A549 (cell line): ENCODE measurements around the gene APOM. TPM values are rescaled to one million over a fixed set of nuclear protein-coding genes. Genes with fewer than 3 reads are reported as not detected.

Source experiments
- ATAC-seq, 2 experiments: fragments of 200-7000 bp in 1 of 2; fragments of >200 bp in 1 of 2; cut with Nextera tagmentation in 1 of 2; cut with Tn5 transposase in 1 of 2; 3 replicates each; pipeline versions ENCODE4 v1.8.0 to v1.9.1; 2018 to 2020; ENCODE audit warnings: mild to moderate bottlenecking in 1 of 2, moderate library complexity in 1 of 2
- CTCF ChIA-PET: fragments of 300-600 bp; sonication (Branson Sonifier 250); formaldehyde crosslinking; extraction: SDS; loops from one replicate; lab custom pipeline; 2021; ENCODE audit warnings: antibody characterized with exemption, inconsistent platforms; lab: Yijun Ruan, JAX
- POLR2A ChIA-PET: fragments of 350-600 bp; formaldehyde crosslinking; extraction: SDS; loops from one replicate; lab custom pipeline; 2021; ENCODE audit warnings: antibody characterized with exemption, inconsistent platforms; lab: Yijun Ruan, JAX
- DNase-seq, 2 experiments: peaks; one replicate each; pipeline versions ENCODE4 v3.0.0 to v3.0.0-alpha.2; 2011 to 2016; ENCODE audit warnings: low read depth in 1 of 2, low spot score in 1 of 2
- FAIRE-seq: peaks from 2 replicates; lab custom pipeline; 2011; peaks lifted over from hg19 to GRCh38; lab: Jason Lieb, UNC
- H3K27ac ChIP-seq, 2 experiments: fragments of >200 bp; sonication (Bioruptor Twin); formaldehyde crosslinking; 3 replicates each; pipeline ENCODE4 v1.5.1; 2016 to 2017
- H3K4me1 ChIP-seq: fragments of >200 bp; sonication (Bioruptor Twin); formaldehyde crosslinking; 3 replicates; pipeline ENCODE4 v1.6.1; 2016
- H3K4me2 ChIP-seq: fragments of >200 bp; sonication (Bioruptor Twin); formaldehyde crosslinking; 3 replicates; pipeline ENCODE4 v1.6.1; 2016
- H3K4me3 ChIP-seq: fragments of >200 bp; sonication (Bioruptor Twin); formaldehyde crosslinking; 3 replicates; pipeline ENCODE4 v1.5.1; 2016
- H3K9me3 ChIP-seq: fragments of >200 bp; sonication (Bioruptor Twin); formaldehyde crosslinking; 3 replicates; pipeline ENCODE4 v1.6.1; 2016
- ATOH8 ChIP-seq: fragments of 250-450 bp; sonication (Bioruptor Pico); IDR thresholded peaks from 2 replicates; pipeline ENCODE4 v1.5.0; 2020; ENCODE audit warnings: low read depth, mild to moderate bottlenecking, moderate library complexity
- BHLHE40 ChIP-seq: IDR thresholded peaks from 2 replicates; pipeline ENCODE4 v1.6.1; 2012; ENCODE audit warnings: low read depth, low read length, inconsistent platforms
- CBX8 ChIP-seq: fragments of 200-600 bp; sonication (generic); IDR thresholded peaks from 2 replicates; pipeline ENCODE4 v1.6.1; 2016
- CEBPB ChIP-seq, 2 experiments: fragments of >200 bp in 1 of 2; sonication (Bioruptor Twin) in 1 of 2; formaldehyde crosslinking in 1 of 2; IDR thresholded peaks; 2 replicates each; pipeline ENCODE4 v1.6.1; 2012 to 2016
- CHD2 ChIP-seq: fragments of 150-350 bp; IDR thresholded peaks from 2 replicates; pipeline ENCODE4 v1.6.1; 2014; ENCODE audit warnings: low read length; ENCODE audit not compliant: partially characterized antibody
- EHF ChIP-seq: fragments of 250-450 bp; sonication (Bioruptor Pico); IDR thresholded peaks from 2 replicates; pipeline ENCODE4 v1.5.0; 2020; ENCODE audit warnings: mild to moderate bottlenecking
- ESRRA ChIP-seq: fragments of 150-350 bp; IDR thresholded peaks from 2 replicates; pipeline ENCODE4 v1.6.1; 2014; ENCODE audit warnings: mild to moderate bottlenecking, low read length, borderline replicate concordance
- FOSL2 ChIP-seq, 2 experiments: fragments of 450-650 bp in 1 of 2; fragments of >200 bp in 1 of 2; sonication (Bioruptor Twin) in 1 of 2; formaldehyde crosslinking; IDR thresholded peaks; 2 replicates each; pipeline versions ENCODE4 v1.5.0 to v1.6.1; 2016 to 2020; ENCODE audit warnings: mild to moderate bottlenecking in 1 of 2, moderate library complexity in 1 of 2
- FOXS1 ChIP-seq: fragments of 250-450 bp; sonication (Bioruptor Pico); IDR thresholded peaks from 2 replicates; pipeline ENCODE4 v1.5.0; 2020; ENCODE audit warnings: mild to moderate bottlenecking, moderate library complexity
- HEYL ChIP-seq: fragments of 250-450 bp; sonication (Bioruptor Pico); IDR thresholded peaks from 2 replicates; pipeline ENCODE4 v1.8.0; 2021; ENCODE audit warnings: mild to moderate bottlenecking, moderate library complexity
- HMGXB4 ChIP-seq: fragments of 250-450 bp; sonication (Bioruptor Pico); IDR thresholded peaks from 2 replicates; pipeline ENCODE4 v1.5.0; 2021; ENCODE audit warnings: mild to moderate bottlenecking, moderate library complexity, borderline replicate concordance
- HOXA7 ChIP-seq: fragments of 250-450 bp; sonication (Bioruptor Pico); IDR thresholded peaks from 2 replicates; pipeline ENCODE4 v1.5.0; 2020; ENCODE audit warnings: mild to moderate bottlenecking, moderate library complexity
- JUN ChIP-seq, 2 experiments: fragments of >200 bp; sonication (Bioruptor Twin); formaldehyde crosslinking; IDR thresholded peaks; 2 replicates in 1 of 2; 3 replicates in 1 of 2; pipeline ENCODE4 v1.6.1; 2016 to 2017
- JUNB ChIP-seq: fragments of >200 bp; sonication (Bioruptor Twin); formaldehyde crosslinking; IDR thresholded peaks from 2 replicates; pipeline ENCODE4 v1.6.1; 2016
- MAX ChIP-seq: IDR thresholded peaks from 2 replicates; pipeline ENCODE4 v1.6.1; 2012
- MYC ChIP-seq: IDR thresholded peaks from 2 replicates; pipeline ENCODE4 v1.6.1; 2012; ENCODE audit warnings: mild to moderate bottlenecking, inconsistent platforms, low read length, improper control_type of control experiment, borderline replicate concordance
- NPAS2 ChIP-seq: fragments of 250-450 bp; sonication (Bioruptor Pico); IDR thresholded peaks from 2 replicates; pipeline ENCODE4 v1.8.0; 2022; ENCODE audit warnings: mild to moderate bottlenecking, moderate library complexity, borderline replicate concordance
- POLR2AphosphoS2 ChIP-seq: conservative IDR thresholded peaks from 2 replicates; pipeline ENCODE4 v1.6.1; 2012; ENCODE audit warnings: low read length, improper control_type of control experiment, inconsistent platforms
- RAD21 ChIP-seq, 2 experiments: fragments of >200 bp in 1 of 2; sonication (Bioruptor Twin) in 1 of 2; formaldehyde crosslinking in 1 of 2; IDR thresholded peaks in 1 of 2; conservative IDR thresholded peaks in 1 of 2; 2 replicates in 1 of 2; 3 replicates in 1 of 2; pipeline ENCODE4 v1.6.1; 2012 to 2018; ENCODE audit warnings: inconsistent platforms in 1 of 2
- RARB ChIP-seq: fragments of 250-450 bp; sonication (Bioruptor Pico); IDR thresholded peaks from 2 replicates; pipeline ENCODE4 v1.8.0; 2021; ENCODE audit warnings: mild to moderate bottlenecking, moderate library complexity
- RFX5 ChIP-seq: fragments of 450-650 bp; IDR thresholded peaks from 2 replicates; pipeline ENCODE4 v1.7.1; 2014; ENCODE audit warnings: antibody characterized with exemption, mild to moderate bottlenecking, moderate library complexity
- TP53 ChIP-seq: fragments of 250-450 bp; sonication (Bioruptor Pico); IDR thresholded peaks from 2 replicates; pipeline ENCODE4 v1.5.0; 2021; ENCODE audit warnings: mild to moderate bottlenecking, moderate library complexity
- ZFP36 ChIP-seq: fragments of 450-650 bp; IDR thresholded peaks from 2 replicates; pipeline ENCODE4 v1.6.1; 2014; ENCODE audit warnings: borderline replicate concordance; ENCODE audit not compliant: partially characterized antibody
- ZSCAN20 ChIP-seq: fragments of 250-450 bp; sonication (Bioruptor Pico); IDR thresholded peaks from 2 replicates; pipeline ENCODE4 v1.8.0; 2022; ENCODE audit warnings: mild to moderate bottlenecking, moderate library complexity
- WGBS: methylation state at CpG from one replicate; pipeline ENCODE4 v1.1.6; 2017; ENCODE audit errors: missing lambda C conversion rate; 5-methylcytosine and 5-hydroxymethylcytosine counted together
- polyA plus RNA-seq, 4 experiments: library from polyadenylated mRNA; depleted of rRNA in 3 of 4; stranded (reverse); fragments of >200 nt; fragmentation: RNase III in 1 of 4; extraction: RNeasy Plus Mini Kit Qiagen cat#74134 plus additional on column Dnase treatment in 1 of 4; gene quantifications; 2 replicates in 3 of 4; 3 replicates in 1 of 4; pipeline ENCODE4 v1.2.3, GENCODE V29; 2011 to 2017
- TF ChIP-seq, protein P1 (sequence below): fragments of 150-350 bp; IDR thresholded peaks from 2 replicates; pipeline ENCODE4 v1.6.1; 2014; ENCODE audit warnings: low read depth, mild to moderate bottlenecking, low read length

APOM gene
- polyA plus RNA-seq, 2 of the 4 experiments (the other 2 are of a cell fraction), result 1.5 to 2.6 TPM

DNA sequence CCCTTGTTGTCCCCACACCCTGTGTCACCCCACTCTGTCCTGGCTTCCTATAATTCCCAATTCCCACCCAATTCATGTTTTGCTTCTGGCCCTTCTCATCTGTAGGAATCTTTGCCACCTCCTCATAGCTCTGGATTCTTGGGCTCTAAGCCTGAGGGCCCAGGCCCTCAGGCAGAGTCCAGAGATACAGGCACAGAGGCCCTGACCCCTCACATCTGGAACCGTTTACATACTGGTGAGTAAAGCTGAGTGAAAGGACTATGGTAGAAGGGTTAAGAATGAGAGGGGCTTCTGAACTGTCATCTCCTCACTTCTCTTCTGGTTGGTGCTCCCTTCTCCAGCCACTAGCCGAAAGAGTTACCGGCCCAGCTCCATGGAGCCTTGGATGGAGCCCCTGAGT, 21.6 kb upstream of the APOM start:
- ChIA-PET POLR2A (no interaction called here), CTCF (interaction anchor here (0.7 to 2.2 kb wide), 3 partner anchors 9 to 87 kb away, joined by 3 to 8 read pairs (median 7); partner anchors contain the start of genes ATP6V1G2 and NFKBIL1)
- Histone ChIP-seq H3K4me2 (no peak overlapping the region), H3K9me3 (no peaks in the 10 kb centered on the region), H3K4me3 (no peak overlapping the region), H3K27ac (no peak overlapping the region), H3K4me1 (no peaks in the 10 kb centered on the region)
- no peak for DNase-seq
- no peak for FAIRE-seq
- TF ChIP-seq MAX, result no peak
- TF ChIP-seq HOXA7, result no peak
- no peak for TF ChIP-seq CEBPB (IDR thresholded peaks at IDR 0.05)
- no peak for TF ChIP-seq RAD21 (conservative IDR thresholded peaks at IDR 0.05 in 1 of 2, IDR thresholded peaks at IDR 0.05 in 1 of 2)
- no peak for TF ChIP-seq ESRRA
- TF ChIP-seq JUN (IDR thresholded peaks at IDR 0.05), result no peak
- TF ChIP-seq RARB (CRISPR knock-in tag), result no peak
- no peak for TF ChIP-seq RFX5
- TF ChIP-seq CBX8, result no peak
- no peak for TF ChIP-seq NPAS2 (CRISPR knock-in tag)
- TF ChIP-seq JUNB, result no peak
- TF ChIP-seq ZFP36, result no peak
- no peak for TF ChIP-seq BHLHE40
- no peak for TF ChIP-seq FOXS1 (CRISPR knock-in tag)
- no peak for TF ChIP-seq POLR2AphosphoS2
- TF ChIP-seq HEYL (CRISPR knock-in tag), result no peak
- TF ChIP-seq, protein P1, sequence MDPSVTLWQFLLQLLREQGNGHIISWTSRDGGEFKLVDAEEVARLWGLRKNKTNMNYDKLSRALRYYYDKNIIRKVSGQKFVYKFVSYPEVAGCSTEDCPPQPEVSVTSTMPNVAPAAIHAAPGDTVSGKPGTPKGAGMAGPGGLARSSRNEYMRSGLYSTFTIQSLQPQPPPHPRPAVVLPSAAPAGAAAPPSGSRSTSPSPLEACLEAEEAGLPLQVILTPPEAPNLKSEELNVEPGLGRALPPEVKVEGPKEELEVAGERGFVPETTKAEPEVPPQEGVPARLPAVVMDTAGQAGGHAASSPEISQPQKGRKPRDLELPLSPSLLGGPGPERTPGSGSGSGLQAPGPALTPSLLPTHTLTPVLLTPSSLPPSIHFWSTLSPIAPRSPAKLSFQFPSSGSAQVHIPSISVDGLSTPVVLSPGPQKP, result no peak
- TF ChIP-seq EHF, result no peak
- TF ChIP-seq ATOH8 (CRISPR knock-in tag), result no peak
- TF ChIP-seq TP53, result no peak
- ATAC-seq, result no peak
- WGBS, result 88% methylated on average over 3 of the region's 3 CpGs

DNA sequence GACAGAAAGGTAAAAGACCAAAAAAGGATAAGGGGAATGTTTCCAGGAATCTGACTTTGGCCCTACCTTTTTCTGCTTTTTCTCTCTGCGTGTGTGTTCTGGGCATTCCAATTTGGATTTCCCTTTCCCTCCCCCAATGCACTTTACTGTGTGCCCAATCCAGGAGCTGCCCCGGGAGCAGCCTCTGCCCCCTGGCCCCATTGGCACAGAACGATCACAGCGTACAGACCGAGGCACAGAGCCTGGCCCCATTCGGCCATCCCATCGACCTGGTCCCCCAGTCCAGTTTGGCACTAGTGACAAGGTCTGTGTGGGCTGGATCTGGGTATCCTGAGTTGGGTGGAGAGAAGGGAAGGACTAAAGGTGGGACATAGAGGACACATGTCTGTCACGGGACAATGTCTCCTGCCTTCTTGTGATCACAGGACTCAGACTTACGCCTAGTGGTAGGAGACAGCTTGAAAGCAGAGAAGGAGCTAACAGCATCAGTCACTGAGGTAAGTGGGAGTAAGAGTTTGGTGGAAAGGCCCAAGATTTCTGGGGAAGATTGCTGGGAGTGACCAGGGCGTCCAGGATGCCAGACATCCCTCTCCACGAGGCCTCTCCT, 20.6 kb upstream of the APOM start:
- TF ChIP-seq CHD2, result no peak
- TF ChIP-seq POLR2AphosphoS2, result no peak
- no peak for TF ChIP-seq ESRRA
- no peak for TF ChIP-seq ZSCAN20 (CRISPR knock-in tag)
- no peak for TF ChIP-seq JUN (IDR thresholded peaks at IDR 0.05)
- TF ChIP-seq NPAS2 (CRISPR knock-in tag), result no peak
- no peak for TF ChIP-seq MYC
- no peak for TF ChIP-seq FOSL2 (IDR thresholded peaks at IDR 0.05)
- no peak for TF ChIP-seq FOSL2 (CRISPR knock-in tag; IDR thresholded peaks at IDR 0.05)
- TF ChIP-seq, protein P1, result no peak
- TF ChIP-seq HMGXB4 (CRISPR knock-in tag), result no peak
- Histone ChIP-seq H3K4me1 (no peaks in the 10 kb centered on the region), H3K9me3 (no peaks in the 10 kb centered on the region), H3K4me2 (no peak overlapping the region), H3K4me3 (no peak overlapping the region), H3K27ac (no peak overlapping the region)
- ChIA-PET POLR2A (interaction anchor here (1.5 kb wide), 1 partner anchor 17 kb away, joined by 3 read pairs; no protein-coding TSS in a partner anchor), CTCF (interaction anchor here (1.8 to 2.2 kb wide), 2 partner anchors 19 to 88 kb away, joined by 7 to 8 read pairs; partner anchors contain the start of genes ATP6V1G2 and NFKBIL1)
- WGBS, result 84% methylated on average over 11 of the region's 11 CpGs
- no peak for FAIRE-seq
- no peak for DNase-seq
- no peak for ATAC-seq
